OCI-LY3 (cell line): ENCODE measurements around the gene MPL.

Experiments used
- CTCF ChIP-seq: fragments of 200-600, 300-600 bp; sonication (generic); IDR thresholded peaks from 2 replicates; pipeline ENCODE4 v1.5.1; 2014; ENCODE audit warnings: antibody characterized with exemption, low read length, low read depth
- EZH2phosphoT487 ChIP-seq: fragments of 200-600 bp; shearing (Covaris generic); IDR thresholded peaks from 2 replicates; pipeline ENCODE4 v1.6.1; 2018; ENCODE audit warnings: antibody characterized with exemption, mixed run types, low read depth

DNA sequence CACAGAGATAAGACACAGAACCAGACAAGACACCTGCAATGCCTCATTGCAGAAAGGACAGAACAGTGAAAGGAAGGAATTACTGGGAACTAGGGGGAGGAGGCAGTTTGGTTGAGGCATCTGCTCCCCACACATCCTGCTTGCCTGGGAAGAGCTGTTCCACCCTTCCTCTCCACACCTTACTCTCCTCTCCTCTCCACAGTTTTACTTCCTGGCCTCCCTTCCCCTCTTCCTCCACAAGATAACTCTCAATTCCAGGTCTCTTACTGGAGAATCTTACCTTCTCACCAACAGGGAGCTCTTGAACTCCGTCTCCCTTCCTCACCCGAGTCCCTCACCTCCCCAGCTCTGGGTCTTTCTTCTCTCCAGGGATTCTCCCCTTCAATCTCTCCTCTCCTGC lies 28.1 kb downstream of the MPL start:
- TF ChIP-seq CTCF (no peak), EZH2phosphoT487 (no peak)
